Tibial nerve (tissue), 4 donors: ENCODE results near the gene NCAN.

Experiments
- EP300 ChIP-seq, 2 donors: sonication (generic); formaldehyde crosslinking; IDR thresholded peaks; one replicate each; pipeline ENCODE4 v1.6.1; 2017; ENCODE audit warnings: antibody characterized with exemption in 2 of 2, mild to moderate bottlenecking in 1 of 2
- POLR2A ChIP-seq, 2 donors: fragments of 450-650 bp; IDR thresholded peaks; one replicate each; pipeline ENCODE4 v1.6.1; 2017; ENCODE audit warnings: antibody characterized with exemption in 2 of 2, mild to moderate bottlenecking in 2 of 2, moderate library complexity in 2 of 2
- TF ChIP-seq, protein P1 (sequence below), 5 experiments: fragments of 200-600 bp in 3 of 5; fragments of 450-650 bp in 2 of 5; sonication (generic) in 3 of 5; IDR thresholded peaks; one replicate each; pipeline ENCODE4 v1.5.1; 2016 to 2019; ENCODE audit warnings: antibody characterized with exemption in 5 of 5, mild to moderate bottlenecking in 3 of 5, moderate library complexity in 2 of 5

GRCh38 chr19:19229701-19230100 lies 17.9 kb downstream of the NCAN start:
- TF ChIP-seq, protein P1, sequence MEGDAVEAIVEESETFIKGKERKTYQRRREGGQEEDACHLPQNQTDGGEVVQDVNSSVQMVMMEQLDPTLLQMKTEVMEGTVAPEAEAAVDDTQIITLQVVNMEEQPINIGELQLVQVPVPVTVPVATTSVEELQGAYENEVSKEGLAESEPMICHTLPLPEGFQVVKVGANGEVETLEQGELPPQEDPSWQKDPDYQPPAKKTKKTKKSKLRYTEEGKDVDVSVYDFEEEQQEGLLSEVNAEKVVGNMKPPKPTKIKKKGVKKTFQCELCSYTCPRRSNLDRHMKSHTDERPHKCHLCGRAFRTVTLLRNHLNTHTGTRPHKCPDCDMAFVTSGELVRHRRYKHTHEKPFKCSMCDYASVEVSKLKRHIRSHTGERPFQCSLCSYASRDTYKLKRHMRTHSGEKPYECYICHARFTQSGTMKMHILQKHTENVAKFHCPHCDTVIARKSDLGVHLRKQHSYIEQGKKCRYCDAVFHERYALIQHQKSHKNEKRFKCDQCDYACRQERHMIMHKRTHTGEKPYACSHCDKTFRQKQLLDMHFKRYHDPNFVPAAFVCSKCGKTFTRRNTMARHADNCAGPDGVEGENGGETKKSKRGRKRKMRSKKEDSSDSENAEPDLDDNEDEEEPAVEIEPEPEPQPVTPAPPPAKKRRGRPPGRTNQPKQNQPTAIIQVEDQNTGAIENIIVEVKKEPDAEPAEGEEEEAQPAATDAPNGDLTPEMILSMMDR (IDR thresholded peaks at IDR 0.05) = no peak
- TF ChIP-seq EP300 (IDR thresholded peaks at IDR 0.05) (no peak), POLR2A (IDR thresholded peaks at IDR 0.05) (no peak)
